ENCODE data around the gene IGBP1. TPM values are rescaled to one million over a fixed set of nuclear protein-coding genes. Genes with fewer than 3 reads are reported as not detected.

IGBP1 gene
- total RNA-seq, 1 donor from 2014 or later = 43.2 TPM

- intact Hi-C loops (cut with DNase I) = no loop called here
- H3K27me3 ChIP-seq = no peaks in the 10 kb centered on the region
- peaks cover 13% of the 10 kb centered on the region for H3K4me1 ChIP-seq
- TF ChIP-seq, protein P1, sequence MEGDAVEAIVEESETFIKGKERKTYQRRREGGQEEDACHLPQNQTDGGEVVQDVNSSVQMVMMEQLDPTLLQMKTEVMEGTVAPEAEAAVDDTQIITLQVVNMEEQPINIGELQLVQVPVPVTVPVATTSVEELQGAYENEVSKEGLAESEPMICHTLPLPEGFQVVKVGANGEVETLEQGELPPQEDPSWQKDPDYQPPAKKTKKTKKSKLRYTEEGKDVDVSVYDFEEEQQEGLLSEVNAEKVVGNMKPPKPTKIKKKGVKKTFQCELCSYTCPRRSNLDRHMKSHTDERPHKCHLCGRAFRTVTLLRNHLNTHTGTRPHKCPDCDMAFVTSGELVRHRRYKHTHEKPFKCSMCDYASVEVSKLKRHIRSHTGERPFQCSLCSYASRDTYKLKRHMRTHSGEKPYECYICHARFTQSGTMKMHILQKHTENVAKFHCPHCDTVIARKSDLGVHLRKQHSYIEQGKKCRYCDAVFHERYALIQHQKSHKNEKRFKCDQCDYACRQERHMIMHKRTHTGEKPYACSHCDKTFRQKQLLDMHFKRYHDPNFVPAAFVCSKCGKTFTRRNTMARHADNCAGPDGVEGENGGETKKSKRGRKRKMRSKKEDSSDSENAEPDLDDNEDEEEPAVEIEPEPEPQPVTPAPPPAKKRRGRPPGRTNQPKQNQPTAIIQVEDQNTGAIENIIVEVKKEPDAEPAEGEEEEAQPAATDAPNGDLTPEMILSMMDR (IDR thresholded peaks at IDR 0.05) = no peak
- TF ChIP-seq POLR2A (IDR thresholded peaks at IDR 0.05) (no peak), POLR2AphosphoS5 (IDR thresholded peaks at IDR 0.05; ENCODE audit: insufficient read depth in 1 of 2, low read depth in 1 of 2) (no peak)
- H3K27ac ChIP-seq = peak overlapping the region; percentile 55
- H3K36me3 ChIP-seq = no peaks in the 10 kb centered on the region
- H3K4me3 ChIP-seq = peak overlapping the region; percentile 35 to 69
- no peak for DNase-seq (ENCODE audit: extremely low spot score in 2 of 2)
- H3K9me3 ChIP-seq = no peaks in the 10 kb centered on the region
Measured at GRCh38 chrX:70134116-70134477, 850 bp downstream of the IGBP1 start.

DNA sequence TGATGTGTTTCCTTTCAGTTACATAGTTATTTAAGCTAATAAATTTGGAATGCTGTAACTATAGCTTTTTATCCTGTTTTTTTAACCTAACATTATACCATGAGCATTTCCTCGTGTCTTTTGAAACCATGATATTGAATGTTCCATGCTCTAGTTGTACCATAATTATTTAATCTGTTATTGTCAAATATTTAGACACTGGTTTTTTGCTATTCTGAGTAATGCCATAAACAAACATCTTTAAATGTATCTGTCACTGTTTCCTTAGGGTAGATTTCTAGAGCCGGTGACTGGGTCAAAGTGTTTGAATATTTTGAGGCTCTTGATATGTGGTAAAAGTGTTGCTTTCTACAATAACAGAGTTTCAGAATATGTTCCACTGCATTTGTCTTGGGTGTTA lies 5.4 kb downstream of the IGBP1 start:
- peaks cover 13% of the 10 kb centered on the region for H3K4me1 ChIP-seq
- H3K4me3 ChIP-seq = no peak overlapping the region
- TF ChIP-seq POLR2AphosphoS5 (IDR thresholded peaks at IDR 0.05; ENCODE audit: insufficient read depth in 1 of 2, low read depth in 1 of 2) = no peak
- no peak for TF ChIP-seq POLR2A (IDR thresholded peaks at IDR 0.05)
- TF ChIP-seq, protein P1 (IDR thresholded peaks at IDR 0.05) = no peak
- H3K36me3 ChIP-seq = no peaks in the 10 kb centered on the region
- DNase-seq (ENCODE audit: extremely low spot score in 2 of 2) = no peak
- no peak overlapping the region for H3K27ac ChIP-seq
- H3K27me3 ChIP-seq = no peaks in the 10 kb centered on the region
- intact Hi-C loops (cut with DNase I) = no loop called here
- H3K9me3 ChIP-seq = no peaks in the 10 kb centered on the region

DNA sequence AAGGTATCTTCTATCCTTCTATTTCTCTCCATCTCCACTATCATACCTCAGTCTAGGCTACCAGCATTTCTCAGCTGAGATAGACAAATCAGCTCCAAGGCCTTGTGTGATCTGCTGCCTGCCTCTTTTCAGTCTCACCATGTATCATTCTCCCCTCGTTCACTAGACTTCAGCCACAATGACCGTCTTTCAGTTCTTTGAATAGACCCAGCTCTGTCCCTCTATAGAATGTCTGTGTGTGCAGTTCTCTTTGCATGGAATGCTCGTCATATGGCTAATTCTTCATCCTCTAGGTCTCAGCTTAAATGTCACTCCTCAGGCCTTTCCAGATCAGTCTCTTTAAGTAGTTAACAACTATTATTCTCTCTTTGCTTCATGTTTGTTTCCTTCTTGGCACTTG lies 6.5 kb downstream of the IGBP1 start:
- DNase-seq (ENCODE audit: extremely low spot score in 2 of 2) = no peak
- H3K4me3 ChIP-seq = no peak overlapping the region
- H3K27ac ChIP-seq = no peak overlapping the region
- intact Hi-C loops (cut with DNase I) = no loop called here
- H3K9me3 ChIP-seq = no peaks in the 10 kb centered on the region
- no peaks in the 10 kb centered on the region for H3K27me3 ChIP-seq
- H3K36me3 ChIP-seq = no peaks in the 10 kb centered on the region
- peaks cover 11% of the 10 kb centered on the region for H3K4me1 ChIP-seq
- TF ChIP-seq POLR2A (IDR thresholded peaks at IDR 0.05) = no peak
- no peak for TF ChIP-seq POLR2AphosphoS5 (IDR thresholded peaks at IDR 0.05; ENCODE audit: insufficient read depth in 1 of 2, low read depth in 1 of 2)
- TF ChIP-seq, protein P1 (IDR thresholded peaks at IDR 0.05) = no peak

DNA sequence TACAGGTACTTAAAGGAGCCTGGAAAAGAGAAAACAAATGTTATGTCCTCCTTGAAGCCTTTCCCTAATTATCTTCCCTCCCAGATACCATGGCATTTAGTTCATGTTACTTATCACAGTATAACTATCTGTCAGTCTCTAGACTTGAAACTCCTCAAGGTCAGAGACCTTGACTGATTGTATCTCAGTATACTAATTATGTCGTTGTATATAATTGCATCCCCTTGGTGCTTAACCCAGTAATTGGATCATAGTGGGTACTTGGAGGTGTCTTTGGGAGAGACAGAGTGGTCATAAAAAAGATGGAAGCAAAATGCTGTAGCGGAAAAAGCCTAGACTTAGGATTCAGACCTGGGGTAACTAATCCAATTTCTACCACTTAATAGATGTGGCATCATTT lies 8.1 kb downstream of the IGBP1 start:
- H3K27me3 ChIP-seq = no peaks in the 10 kb centered on the region
- H3K27ac ChIP-seq = no peak overlapping the region
- no peaks in the 10 kb centered on the region for H3K9me3 ChIP-seq
- H3K4me3 ChIP-seq = no peak overlapping the region
- H3K4me1 ChIP-seq = no peaks in the 10 kb centered on the region
- intact Hi-C loops (cut with DNase I) = no loop called here
- TF ChIP-seq, protein P1 (IDR thresholded peaks at IDR 0.05) = no peak
- TF ChIP-seq POLR2AphosphoS5 (IDR thresholded peaks at IDR 0.05; ENCODE audit: insufficient read depth in 1 of 2, low read depth in 1 of 2) (no peak), POLR2A (IDR thresholded peaks at IDR 0.05) (no peak)
- DNase-seq (ENCODE audit: extremely low spot score in 2 of 2) = no peak
- H3K36me3 ChIP-seq = no peaks in the 10 kb centered on the region

GRCh38 chrX:70166601-70167590 lies 33.6 kb downstream of the IGBP1 start:
- no peak overlapping the region for H3K4me3 ChIP-seq
- H3K36me3 ChIP-seq = peaks cover 0 to 7% of the 10 kb centered on the region in 2 donors
- H3K4me1 ChIP-seq = no peaks in the 10 kb centered on the region
- H3K27ac ChIP-seq = no peak overlapping the region
- intact Hi-C loops (cut with DNase I) = no loop called here
- no peak for DNase-seq (ENCODE audit: extremely low spot score in 2 of 2)
- H3K27me3 ChIP-seq = no peaks in the 10 kb centered on the region
- TF ChIP-seq POLR2A (IDR thresholded peaks at IDR 0.05) (no peak), POLR2AphosphoS5 (IDR thresholded peaks at IDR 0.05; ENCODE audit: insufficient read depth in 1 of 2, low read depth in 1 of 2) (no peak)
- TF ChIP-seq, protein P1 (IDR thresholded peaks at IDR 0.05) = no peak
- H3K9me3 ChIP-seq = no peaks in the 10 kb centered on the region

All from vagina (tissue), 2 donors.